ENCODE measurements around the gene TOR1AIP1.

GRCh38 chr1:179926850-179927205 lies 44.7 kb downstream of the TOR1AIP1 start:
- TF ChIP-seq, protein P1, sequence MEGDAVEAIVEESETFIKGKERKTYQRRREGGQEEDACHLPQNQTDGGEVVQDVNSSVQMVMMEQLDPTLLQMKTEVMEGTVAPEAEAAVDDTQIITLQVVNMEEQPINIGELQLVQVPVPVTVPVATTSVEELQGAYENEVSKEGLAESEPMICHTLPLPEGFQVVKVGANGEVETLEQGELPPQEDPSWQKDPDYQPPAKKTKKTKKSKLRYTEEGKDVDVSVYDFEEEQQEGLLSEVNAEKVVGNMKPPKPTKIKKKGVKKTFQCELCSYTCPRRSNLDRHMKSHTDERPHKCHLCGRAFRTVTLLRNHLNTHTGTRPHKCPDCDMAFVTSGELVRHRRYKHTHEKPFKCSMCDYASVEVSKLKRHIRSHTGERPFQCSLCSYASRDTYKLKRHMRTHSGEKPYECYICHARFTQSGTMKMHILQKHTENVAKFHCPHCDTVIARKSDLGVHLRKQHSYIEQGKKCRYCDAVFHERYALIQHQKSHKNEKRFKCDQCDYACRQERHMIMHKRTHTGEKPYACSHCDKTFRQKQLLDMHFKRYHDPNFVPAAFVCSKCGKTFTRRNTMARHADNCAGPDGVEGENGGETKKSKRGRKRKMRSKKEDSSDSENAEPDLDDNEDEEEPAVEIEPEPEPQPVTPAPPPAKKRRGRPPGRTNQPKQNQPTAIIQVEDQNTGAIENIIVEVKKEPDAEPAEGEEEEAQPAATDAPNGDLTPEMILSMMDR (IDR thresholded peaks at IDR 0.05) = no peak
- no peak for TF ChIP-seq EZH2 (IDR thresholded peaks at IDR 0.05)
